Keratinocyte (primary cell): ENCODE results near the gene PVALB.

ENCODE experiments used
- CTCF ChIP-seq, 3 experiments: IDR thresholded peaks in 1 of 3; conservative IDR thresholded peaks in 1 of 3; optimal IDR thresholded peaks in 1 of 3; 2 replicates in 2 of 3; 3 replicates in 1 of 3; pipeline versions ENCODE3 to v1.5.1; 2011; ENCODE audit warnings: low read length in 3 of 3, mild to moderate bottlenecking in 3 of 3, moderate library complexity in 2 of 3, control low read depth in 1 of 3, inconsistent platforms in 1 of 3; ENCODE audit not compliant: insufficient read depth in 2 of 3; ENCODE audit errors: extremely low read depth in 1 of 3
- EZH2 ChIP-seq: IDR thresholded peaks from one replicate; pipeline ENCODE4 v1.6.1; 2012; ENCODE audit warnings: inconsistent platforms, mild to moderate bottlenecking, low read length, moderate library complexity

GRCh38 chr22:36826262-36826661, 9.4 kb upstream of the PVALB start:
- TF ChIP-seq CTCF (optimal IDR thresholded peaks at IDR 0.05 in 1 of 3, IDR thresholded peaks at IDR 0.05 in 1 of 3, conservative IDR thresholded peaks at IDR 0.05 in 1 of 3; ENCODE audit: extremely low read depth in 1 of 3, insufficient read depth in 2 of 3, low read length in 3 of 3): no peak
- TF ChIP-seq EZH2: no peak
